Measurements from ENCODE around the gene FBLIM1. TPM values are rescaled to one million over a fixed set of nuclear protein-coding genes. Genes with fewer than 3 reads are reported as not detected.
"Not testable (repeated sequence)": the region's sequence is repeated elsewhere in the genome, so short reads cannot be mapped to it uniquely, and the experiment has no call there.

Gene FBLIM1
- total RNA-seq, 2 experiments from 2014 or later, result not detected

- CTCF ChIA-PET (ENCODE audit: unreplicated experiment); H3K36me3 ChIP-seq (ENCODE audit: insufficient read depth, low read length); H3K9me2 ChIP-seq (ENCODE audit: insufficient read depth, low read length); BruUV-seq (replicated peaks); H3K4me3 ChIP-seq (ENCODE audit: low read depth, low read length, poor library complexity, severe bottlenecking); H2AFZ ChIP-seq (ENCODE audit: low read length); H3K4me2 ChIP-seq (ENCODE audit: low read length); H3K27ac ChIP-seq (ENCODE audit: low read depth, low read length, poor library complexity, severe bottlenecking); DNase-seq (ENCODE audit: low spot score); H3K9me3 ChIP-seq (ENCODE audit: low read length); H4K20me1 ChIP-seq (ENCODE audit: insufficient read depth, low read length); intact Hi-C loops (cut with micrococcal nuclease; ENCODE audit: unreplicated experiment): not testable (repeated sequence)
- POLR2A ChIA-PET, result interaction anchor here (1.6 kb wide), 1 partner anchor 16 kb away, joined by 3 read pairs; no protein-coding TSS in a partner anchor
- Histone ChIP-seq H3K4me1 (ENCODE audit: insufficient read depth, low read length, poor library complexity, severe bottlenecking) (peaks cover 66% of the 10 kb centered on the region), H3K79me2 (ENCODE audit: insufficient read depth, low read depth, low read length) (peaks cover 31% of the 10 kb centered on the region)
Observed at GRCh38 chr1:15828931-15829330, 70.3 kb downstream of the FBLIM1 start.

- no peaks in the 10 kb centered on the region for H3K9me3 ChIP-seq (ENCODE audit: low read length)
- peak overlapping the region; percentile 68 for H3K4me2 ChIP-seq (ENCODE audit: low read length)
- CTCF ChIA-PET (ENCODE audit: unreplicated experiment), result no interaction called here
- peak overlapping the region; percentile 45; the same call in 1 of the 2 replicates for H2AFZ ChIP-seq (ENCODE audit: low read length)
- H3K79me2 ChIP-seq (ENCODE audit: insufficient read depth, low read depth, low read length), result peaks cover 33% of the 10 kb centered on the region
- POLR2A ChIA-PET, result interaction anchor here (0.6 to 1.6 kb wide), 3 partner anchors 13 to 14 kb away, joined by 3 to 4 read pairs (median 4); no protein-coding TSS in a partner anchor
- H3K36me3 ChIP-seq (ENCODE audit: insufficient read depth, low read length), result peaks cover 6% of the 10 kb centered on the region; the same call in 1 of the 2 replicates
- no peak for DNase-seq (ENCODE audit: low spot score)
- H3K9me2 ChIP-seq (ENCODE audit: insufficient read depth, low read length), result no peaks in the 10 kb centered on the region
- intact Hi-C loops (cut with micrococcal nuclease; ENCODE audit: unreplicated experiment), result no loop called here
- H3K27ac ChIP-seq (ENCODE audit: low read depth, low read length, poor library complexity, severe bottlenecking), result peak overlapping the region; percentile 48
- no peaks in the 10 kb centered on the region for H4K20me1 ChIP-seq (ENCODE audit: insufficient read depth, low read length)
- BruUV-seq (replicated peaks), result no TSS peak
- peaks cover 64% of the 10 kb centered on the region for H3K4me1 ChIP-seq (ENCODE audit: insufficient read depth, low read length, poor library complexity, severe bottlenecking)
- peak overlapping the region; percentile 51 for H3K4me3 ChIP-seq (ENCODE audit: low read depth, low read length, poor library complexity, severe bottlenecking)
- no peak for TF ChIP-seq EZH2phosphoT487 (IDR thresholded peaks at IDR 0.05; ENCODE audit: borderline replicate concordance, low read depth, low read length)
- peak; percentile 49; the same call in 1 of the 2 replicates for TF ChIP-seq CTCF (conservative IDR thresholded peaks at IDR 0.05; ENCODE audit: low read length)
Observed at GRCh38 chr1:15830258-15830657, 71.7 kb downstream of the FBLIM1 start.

DNA sequence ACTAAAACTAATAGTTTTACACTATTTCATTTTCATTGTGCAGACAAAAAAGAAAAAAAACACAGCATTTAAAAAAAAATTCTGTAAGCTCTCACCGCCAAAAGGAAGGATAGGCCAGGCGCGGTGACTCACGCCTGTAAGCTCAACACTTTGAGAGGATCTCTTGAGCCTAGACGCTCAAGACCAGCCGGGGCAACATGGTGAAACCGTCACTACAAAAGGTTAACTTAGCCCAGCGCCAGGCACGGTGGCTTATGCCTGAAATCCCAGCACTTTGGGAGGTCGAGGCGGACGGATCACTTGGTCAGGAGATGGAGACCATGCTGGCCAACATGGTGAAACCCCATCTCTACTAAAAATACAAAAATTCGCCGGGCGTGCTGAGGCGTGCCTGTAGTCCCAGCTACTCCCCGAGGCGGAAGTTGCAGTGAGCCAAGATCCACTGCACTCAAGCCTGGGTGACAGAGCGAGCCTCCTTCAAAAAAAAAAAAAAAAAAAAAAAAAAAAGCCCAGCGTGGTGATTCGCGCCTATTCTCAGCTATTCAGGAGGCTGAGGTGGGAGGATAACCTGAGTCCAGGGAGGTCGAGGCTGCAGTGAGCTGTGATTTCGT, 74.6 kb downstream of the FBLIM1 start:
- H4K20me1 ChIP-seq (ENCODE audit: insufficient read depth, low read length), result no peaks in the 10 kb centered on the region
- H3K9me2 ChIP-seq (ENCODE audit: insufficient read depth, low read length), result no peaks in the 10 kb centered on the region
- peak overlapping the region; percentile 97 for H3K27ac ChIP-seq (ENCODE audit: low read depth, low read length, poor library complexity, severe bottlenecking)
- peak overlapping the region; percentile 75 for H3K4me3 ChIP-seq (ENCODE audit: low read depth, low read length, poor library complexity, severe bottlenecking)
- peak overlapping the region; percentile 91 for H3K4me2 ChIP-seq (ENCODE audit: low read length)
- TF ChIP-seq CTCF (conservative IDR thresholded peaks at IDR 0.05; ENCODE audit: low read length), result no peak
- no peak for TF ChIP-seq EZH2phosphoT487 (IDR thresholded peaks at IDR 0.05; ENCODE audit: borderline replicate concordance, low read depth, low read length)
- CTCF ChIA-PET (ENCODE audit: unreplicated experiment), result interaction anchor here (0.5 to 0.9 kb wide), 2 partner anchors 9 to 32 kb away, joined by 3 to 4 read pairs; no protein-coding TSS in a partner anchor
- no peak overlapping the region for H2AFZ ChIP-seq (ENCODE audit: low read length)
- intact Hi-C loops (cut with micrococcal nuclease; ENCODE audit: unreplicated experiment), result no loop called here
- H3K79me2 ChIP-seq (ENCODE audit: insufficient read depth, low read depth, low read length), result peaks cover 33% of the 10 kb centered on the region
- no peaks in the 10 kb centered on the region for H3K9me3 ChIP-seq (ENCODE audit: low read length)
- POLR2A ChIA-PET, result interaction anchor here (0.6 to 3.7 kb wide), 12 partner anchors 10 to 414 kb away, joined by 3 to 68 read pairs (median 4); partner anchors contain the start of genes SPEN and UQCRHL
- H3K36me3 ChIP-seq (ENCODE audit: insufficient read depth, low read length), result peaks cover 6% of the 10 kb centered on the region; the same call in 1 of the 2 replicates
- BruUV-seq (replicated peaks), result no TSS peak
- peaks cover 66% of the 10 kb centered on the region for H3K4me1 ChIP-seq (ENCODE audit: insufficient read depth, low read length, poor library complexity, severe bottlenecking)
- DNase-seq (ENCODE audit: low spot score), result no peak

Measured in OCI-LY7 (cell line).